ENCODE measurements around the gene CTU2.

CTU2 gene

GRCh38 chr16:88681709-88682451 is 24.4 kb upstream of the CTU2 start:
- peak; percentile 43 for DNase-seq

GRCh38 chr16:88684569-88685155 is 21.6 kb upstream of the CTU2 start:
- no peak for DNase-seq

- peak; percentile 52 for DNase-seq
Observed at GRCh38 chr16:88685156-88686061, 20.9 kb upstream of the CTU2 start.

GRCh38 chr16:88686062-88686438 is 20.3 kb upstream of the CTU2 start:
- DNase-seq = peak; percentile 29

DNA sequence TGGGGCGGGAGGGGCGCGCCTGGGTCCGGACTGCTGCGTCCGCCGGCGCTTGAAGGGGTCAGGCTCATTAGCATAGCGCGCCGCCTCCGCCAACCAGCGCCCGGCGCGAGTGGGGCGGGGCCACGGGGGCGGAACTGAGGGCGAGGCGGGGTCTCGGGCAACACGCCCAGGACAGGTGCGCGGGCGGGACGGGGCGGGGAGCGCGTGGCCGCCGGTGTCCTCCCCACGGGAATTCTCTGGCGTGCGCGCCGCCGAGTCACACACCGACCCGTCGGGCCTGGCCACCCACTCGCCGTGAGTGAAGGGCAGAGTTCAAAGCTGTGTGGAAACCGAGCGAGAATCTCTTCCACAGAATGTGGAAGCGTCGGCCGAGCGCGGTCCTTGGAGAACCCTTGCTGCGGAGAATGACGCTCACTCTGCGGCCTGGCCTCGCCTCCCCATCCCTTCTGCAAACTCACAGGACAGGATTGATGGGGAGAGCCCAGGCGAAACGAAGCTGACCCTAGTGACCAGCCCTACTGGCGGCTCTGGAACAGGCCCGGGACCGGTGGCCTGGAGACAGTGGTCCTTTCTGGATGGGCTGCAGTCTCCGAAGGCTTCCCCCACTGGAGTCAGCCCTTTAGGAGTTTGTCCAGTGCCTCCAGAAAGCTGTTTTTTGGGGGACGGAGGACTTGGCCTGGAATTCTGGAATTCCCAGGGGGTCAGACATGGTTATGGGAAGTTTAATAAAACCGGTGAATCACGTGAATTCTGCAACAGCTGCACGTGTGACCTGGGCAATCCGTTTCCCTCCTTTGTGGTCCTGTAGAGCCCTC is 19.7 kb upstream of the CTU2 start, which contains the start of gene SNAI3:
TSS of gene SNAI3 (minus strand) at position 69 of the 815 bp plus-strand sequence. CDS start 101 bp downstream, outside the sequence.
- DNase-seq = peak; percentile 78

DNA sequence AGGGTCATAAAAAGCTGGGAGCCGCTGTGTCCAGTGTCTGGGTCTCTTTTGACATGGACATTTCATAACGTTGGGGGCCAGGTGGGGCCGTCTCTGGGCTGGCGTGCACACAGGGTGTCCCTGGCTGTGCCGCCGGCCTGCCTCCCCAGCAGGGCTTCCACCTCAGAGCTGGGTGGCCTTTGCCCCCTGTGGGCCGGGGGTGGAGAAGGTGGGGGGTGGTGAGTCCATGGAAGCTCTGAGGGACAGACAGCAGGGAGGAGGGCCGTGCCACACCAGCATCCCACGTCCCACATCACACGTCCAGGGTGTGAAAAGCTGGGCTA is 19.1 kb upstream of the CTU2 start:
- DNase-seq = no peak

DNA sequence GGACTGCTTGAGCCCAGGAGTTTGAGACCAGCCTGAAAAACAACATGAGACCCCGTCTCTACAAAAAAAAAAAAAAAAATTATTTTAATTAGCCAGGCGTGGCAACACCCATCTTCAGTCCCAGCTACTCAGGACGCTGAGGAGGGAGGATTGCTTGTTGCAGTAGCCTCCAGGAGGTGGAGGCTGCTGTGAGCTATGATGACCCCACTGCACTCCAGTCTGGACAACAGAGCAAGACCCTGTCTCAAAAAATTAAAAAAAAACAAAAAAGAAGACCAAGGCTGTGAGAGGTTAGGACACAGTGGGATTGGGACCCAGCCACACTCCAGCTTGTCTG is 18.7 kb upstream of the CTU2 start:
- DNase-seq = no peak

DNA sequence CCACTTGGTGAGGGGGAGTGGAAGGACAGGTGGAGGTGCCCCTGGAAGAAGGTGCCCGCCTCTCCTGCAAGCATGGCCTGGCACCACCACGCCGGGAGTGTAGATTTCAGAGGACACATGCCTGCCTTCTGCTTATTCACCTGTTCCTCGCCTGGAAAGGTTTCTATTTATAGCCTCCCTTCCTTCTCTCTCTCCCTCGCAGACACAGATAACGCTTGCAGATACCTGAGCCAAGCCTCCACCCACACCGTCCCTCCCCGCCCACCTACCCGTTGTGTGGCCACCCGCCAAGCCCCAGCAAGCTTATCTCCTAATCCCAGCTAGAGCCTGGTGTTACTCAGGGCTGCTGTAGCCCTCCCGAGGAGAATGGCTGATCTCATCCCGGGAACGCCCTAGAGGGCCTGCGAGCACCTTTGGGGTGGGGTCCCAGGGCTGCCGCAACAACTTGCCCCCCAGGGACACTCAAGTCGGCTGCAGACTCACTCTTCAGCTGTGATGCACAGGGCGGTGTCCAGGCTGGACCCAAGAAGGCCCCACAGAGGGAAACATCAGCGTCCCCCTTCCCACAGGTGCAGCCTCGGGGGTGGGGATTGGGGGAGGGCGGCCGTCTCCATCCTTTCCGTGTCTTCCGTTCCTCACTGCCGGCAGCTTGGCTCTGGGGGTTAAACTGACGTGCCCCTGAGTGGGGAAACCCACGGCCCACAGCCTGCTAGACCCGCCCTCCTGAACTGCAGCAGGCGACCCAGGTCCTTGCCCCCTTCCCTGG is 18.1 kb upstream of the CTU2 start:
- DNase-seq = no peak

- no peak for DNase-seq
Observed at GRCh38 chr16:88690341-88691128, 15.8 kb upstream of the CTU2 start.

DNA sequence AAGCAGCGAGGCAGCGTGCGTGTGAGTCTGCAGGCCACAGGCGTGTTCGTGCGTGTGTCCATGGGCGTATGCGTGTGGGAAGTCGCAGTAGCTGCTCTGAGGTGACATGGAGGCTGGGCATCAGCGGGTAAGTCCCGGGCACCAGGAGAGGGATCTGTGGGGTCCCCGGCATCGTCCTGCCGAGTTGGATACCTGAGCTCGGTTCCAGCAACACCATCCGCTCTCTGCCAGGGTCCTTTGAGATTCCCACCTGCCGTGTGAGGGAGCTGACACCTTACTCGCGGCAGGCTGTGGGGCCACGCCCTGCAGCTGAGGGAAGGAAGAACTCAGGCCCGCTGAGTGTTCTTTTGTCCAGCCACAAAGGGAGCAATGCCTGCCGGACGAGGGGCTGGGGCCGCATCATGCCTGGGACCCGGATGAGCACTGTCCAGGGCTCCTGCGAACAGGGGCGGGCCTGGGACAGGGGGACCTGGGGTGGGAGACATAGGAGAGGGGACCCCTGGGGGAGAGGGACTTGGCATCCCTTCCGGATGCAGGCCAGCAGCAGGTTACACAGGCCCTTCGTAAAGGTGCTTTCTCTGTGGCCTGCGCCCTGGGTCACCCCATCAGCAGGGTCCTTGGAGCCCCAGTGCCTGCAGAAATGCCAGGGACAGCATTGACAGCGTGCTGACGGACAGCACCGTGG is 15.0 kb upstream of the CTU2 start:
- DNase-seq = no peak

DNA sequence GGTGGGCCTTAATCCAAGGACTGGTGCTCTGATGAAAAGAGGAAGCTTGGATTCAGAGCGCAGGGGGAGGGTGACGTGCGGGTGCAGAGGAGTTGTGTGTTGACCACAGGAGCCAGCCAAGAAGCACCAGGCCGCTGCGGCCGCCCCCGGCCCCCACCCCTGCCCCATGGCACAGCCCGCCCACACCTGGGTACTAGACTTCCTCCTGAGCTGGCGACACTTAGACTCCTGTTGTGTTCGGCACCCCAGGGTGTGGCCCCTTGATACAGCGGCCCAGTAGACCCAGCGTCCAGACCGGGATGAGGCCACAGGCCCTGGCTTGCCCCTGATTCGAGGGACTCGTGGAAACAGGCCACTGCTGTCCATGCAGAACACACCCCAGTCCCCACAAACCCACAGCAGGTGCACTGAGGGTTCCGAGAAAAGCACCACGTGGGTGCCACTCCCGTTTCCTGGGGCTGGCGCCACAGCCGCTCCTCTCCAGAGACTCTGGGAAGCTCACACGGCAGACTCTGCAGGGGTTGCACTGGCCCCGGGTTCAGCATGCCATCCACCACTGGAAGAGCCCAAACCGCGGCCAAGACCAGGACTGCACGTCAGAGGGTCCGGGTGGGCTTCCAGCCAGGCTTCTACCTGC is 14.3 kb upstream of the CTU2 start:
- DNase-seq = no peak

GRCh38 chr16:88692861-88693260 is 13.4 kb upstream of the CTU2 start:
- no peak for DNase-seq

DNA sequence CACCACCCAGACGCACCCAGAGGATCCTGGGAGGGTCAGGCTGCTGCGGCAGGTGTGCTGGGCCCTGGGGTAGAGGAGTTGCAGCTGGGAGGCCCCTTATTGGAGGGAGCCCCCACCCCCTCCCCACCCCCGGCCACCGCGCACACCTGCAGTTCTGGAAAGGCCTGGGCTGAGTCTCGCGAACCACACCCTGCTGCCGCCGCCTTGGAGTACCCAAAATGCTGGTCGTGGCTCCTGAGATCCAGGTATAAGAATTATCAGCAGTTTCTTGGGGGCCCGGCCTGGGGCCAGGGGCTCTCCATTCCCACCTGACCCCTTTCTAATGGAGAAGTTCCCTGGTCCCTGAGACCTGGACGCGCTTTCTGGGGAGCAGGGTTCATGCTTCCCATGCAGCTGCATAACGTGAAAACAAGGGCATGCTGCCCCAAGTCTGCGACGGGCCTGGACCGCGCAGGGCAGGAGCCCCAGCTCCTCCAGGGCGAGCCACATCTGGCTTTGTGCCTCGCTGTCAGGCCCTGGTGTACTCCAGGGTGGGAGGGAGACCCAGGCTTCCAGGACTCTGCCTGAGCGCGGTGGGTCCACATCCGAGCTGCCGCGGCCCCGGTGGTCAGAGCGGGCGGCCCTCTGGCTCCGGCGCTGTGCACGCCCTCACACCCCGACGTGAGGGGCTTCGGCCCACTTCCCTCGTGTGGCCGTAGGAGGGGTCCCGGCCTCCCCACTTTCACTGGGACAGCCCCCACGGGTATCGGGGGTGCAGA is 12.7 kb upstream of the CTU2 start:
- DNase-seq = no peak

DNA sequence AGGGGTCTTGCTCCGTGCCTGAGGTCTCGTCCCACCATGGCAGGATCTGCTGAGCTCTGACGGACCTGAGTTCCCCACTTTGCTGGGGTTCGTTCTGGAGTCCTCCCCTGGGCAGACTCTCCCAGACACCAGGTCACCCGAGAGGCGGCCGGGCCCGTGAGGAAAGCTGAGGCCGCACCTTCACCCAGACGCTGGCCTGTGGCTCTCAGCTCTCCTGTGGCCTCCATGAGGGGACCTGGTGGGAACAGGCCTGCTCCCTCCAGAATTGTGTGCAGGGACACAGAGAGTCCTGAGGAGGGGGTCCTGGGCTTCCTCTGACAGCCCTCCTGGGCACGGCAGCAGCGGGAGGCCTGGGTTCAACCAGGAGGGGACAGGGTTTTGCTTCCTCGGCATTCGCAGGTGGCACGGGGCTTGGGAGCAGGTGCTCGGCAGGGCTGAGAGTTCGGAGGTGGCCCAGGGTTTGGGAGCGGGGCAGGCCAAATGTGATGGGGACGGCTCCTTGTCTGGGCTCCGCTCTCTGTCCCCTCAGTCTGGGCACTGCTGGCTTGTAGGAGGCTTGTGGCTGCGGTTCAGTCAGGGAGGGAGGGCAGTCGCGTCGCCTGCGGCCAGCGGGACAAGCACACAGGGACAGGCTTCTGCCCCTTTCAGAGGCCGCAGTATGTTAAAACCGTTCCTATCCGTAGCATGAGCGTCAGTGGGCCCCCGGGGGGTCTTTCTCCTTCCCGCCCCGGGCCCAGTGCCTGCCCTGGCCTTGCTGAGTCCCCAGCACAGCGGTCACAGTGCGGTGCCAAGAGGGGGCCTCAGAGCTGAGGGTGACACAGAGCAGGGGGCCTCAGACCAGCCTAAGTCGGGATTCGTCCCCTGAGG is 11.8 kb upstream of the CTU2 start:
- DNase-seq = no peak

DNA sequence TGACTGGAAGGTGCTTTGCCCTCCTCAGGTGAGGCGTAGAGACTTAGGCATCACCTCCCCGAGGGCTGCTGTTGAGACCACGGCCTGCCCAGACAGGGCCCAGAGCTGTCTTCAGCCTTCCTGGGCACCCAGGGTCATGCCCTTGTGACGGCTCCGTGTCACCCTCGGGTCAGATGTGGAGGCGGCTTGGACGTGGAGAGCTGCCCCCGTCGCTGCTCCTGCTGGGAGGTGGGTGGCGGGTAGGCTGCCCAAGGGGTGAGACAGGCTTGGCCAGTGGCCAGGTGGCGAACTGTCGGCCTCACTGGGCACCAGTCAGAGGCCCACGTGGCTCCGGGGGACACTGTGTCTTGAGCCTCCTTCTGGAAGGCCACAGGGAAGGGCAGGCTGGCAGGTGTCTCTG is 11.1 kb upstream of the CTU2 start:
- no peak for DNase-seq

DNA sequence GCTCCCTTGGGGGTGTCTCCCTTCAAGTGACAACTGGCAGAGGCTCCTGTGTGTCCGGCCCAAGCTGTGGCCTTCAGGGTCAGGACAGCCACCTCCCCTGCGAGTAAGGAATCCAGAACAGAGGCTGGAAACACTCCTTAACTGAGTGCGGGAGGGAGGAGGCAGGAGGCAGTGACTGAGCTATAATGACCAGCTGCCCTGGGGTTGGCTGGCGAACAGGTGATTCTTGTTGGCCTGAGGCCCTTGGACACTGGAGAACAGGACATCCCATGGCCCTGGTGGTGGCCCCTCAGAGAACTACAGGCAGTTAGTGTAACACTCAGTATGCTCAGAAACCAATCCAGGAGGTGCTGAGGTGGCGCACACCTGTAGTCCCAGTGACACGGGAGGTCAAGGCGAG is 10.6 kb upstream of the CTU2 start:
- no peak for DNase-seq

DNA sequence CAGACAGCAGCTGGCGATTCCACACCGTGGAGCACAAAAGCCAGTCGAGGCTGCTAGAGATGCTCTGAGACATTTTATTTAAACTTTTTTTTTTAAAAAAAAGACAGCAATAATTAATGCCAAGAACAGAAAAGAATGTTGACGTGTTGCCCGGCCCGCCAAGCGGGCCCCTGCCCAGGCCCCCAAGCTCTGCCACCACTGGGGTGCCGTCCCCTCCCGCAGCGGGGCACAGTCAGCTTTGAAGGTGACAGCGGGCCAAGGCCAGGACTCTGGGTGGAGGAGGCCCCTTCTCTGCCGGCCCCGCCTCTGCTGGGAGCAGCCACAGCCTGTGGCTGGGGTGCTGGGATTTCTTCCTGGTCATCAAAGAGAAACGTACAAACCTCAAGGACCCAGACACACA is 9.9 kb upstream of the CTU2 start:
- DNase-seq = no peak

DNA sequence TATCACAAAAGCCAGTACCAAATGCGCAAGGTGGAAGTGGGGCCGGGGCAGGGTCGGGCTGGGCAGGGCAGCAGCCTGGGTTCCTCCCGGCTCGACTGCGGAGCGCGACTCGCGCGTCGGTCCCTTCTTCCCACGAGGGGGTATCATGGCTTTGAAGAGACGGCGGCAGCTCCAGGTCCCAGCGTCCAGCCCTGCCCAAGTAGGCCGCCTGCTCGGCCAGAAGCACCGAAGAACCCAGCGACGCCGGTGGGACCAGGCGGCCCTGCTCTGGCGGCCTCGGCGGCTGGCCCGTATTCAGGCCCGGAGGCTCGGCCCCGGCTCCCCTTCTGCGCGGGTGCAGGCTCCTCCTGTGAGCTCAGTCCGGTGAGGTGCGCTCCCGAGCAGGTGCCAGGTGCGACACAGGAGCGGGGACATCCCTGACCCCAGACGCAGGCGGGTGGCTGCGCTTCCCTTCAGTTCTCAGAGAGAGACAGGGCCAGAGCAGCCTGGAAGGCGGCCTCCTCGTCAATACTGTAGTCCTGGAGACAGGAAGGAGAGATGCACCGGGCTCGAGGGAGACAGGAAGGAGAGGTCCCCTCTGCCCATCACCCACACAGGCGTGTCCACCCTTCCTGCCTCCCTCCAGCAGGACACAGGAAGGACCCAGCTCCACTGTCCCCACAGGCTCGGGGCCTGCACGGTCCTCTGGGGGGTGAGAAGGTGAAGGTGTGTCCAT is 9.0 kb upstream of the CTU2 start:
- DNase-seq = no peak

All from effector CD4-positive, alpha-beta T cell (primary cell).